ENCODE measurements around the gene HMOX2.

HMOX2 gene

GRCh38 chr16:4557973-4558372, 81.8 kb downstream of the HMOX2 start:
- H3K36me3 Mint-ChIP-seq (ENCODE audit: low read depth) = no peaks in the 10 kb centered on the region
- no peak for DNase-seq (ENCODE audit: low spot score)
- peaks cover 5% of the 10 kb centered on the region for H3K27me3 Mint-ChIP-seq (ENCODE audit: low read depth)
- no peak overlapping the region for H3K4me3 Mint-ChIP-seq
- no peaks in the 10 kb centered on the region for H3K9me3 Mint-ChIP-seq
- no peak overlapping the region for H3K27ac Mint-ChIP-seq
- no peaks in the 10 kb centered on the region for H3K4me1 Mint-ChIP-seq (ENCODE audit: low read depth)
